ENCODE results near the gene CASP14. TPM values are rescaled to one million over a fixed set of nuclear protein-coding genes. Genes with fewer than 3 reads are reported as not detected.

CASP14 gene
- total RNA-seq, 2 experiments from 2014 or later = not detected

GRCh38 chr19:15028490-15028889, 20.8 kb upstream of the CASP14 start:
- no peak overlapping the region for H3K4me3 ChIP-seq (ENCODE audit: low read length)
- H3K4me1 ChIP-seq (ENCODE audit: insufficient read depth, low read length) = no peaks in the 10 kb centered on the region
- ChIA-PET POLR2A (no interaction called here), CTCF (no interaction called here)
- Mint-ChIP-seq H3K9me3 (no peaks in the 10 kb centered on the region), H3K27me3 (peaks cover 29% of the 10 kb centered on the region), H3K27ac (no peak overlapping the region), H3K36me3 (ENCODE audit: low read depth) (no peaks in the 10 kb centered on the region), H3K4me1 (ENCODE audit: low read depth) (no peaks in the 10 kb centered on the region), H3K4me3 (no peak overlapping the region)
- DNase-seq (no peak), ATAC-seq (ENCODE audit: poor library complexity) (no peak)
- no peaks in the 10 kb centered on the region for H3K36me3 ChIP-seq (ENCODE audit: insufficient read depth, low read length)
- H3K9me3 ChIP-seq (ENCODE audit: control insufficient read depth in 1 of 2, insufficient read depth in 1 of 2, low read length in 2 of 2) = no peaks in the 10 kb centered on the region
- H3K27me3 ChIP-seq (ENCODE audit: control insufficient read depth in 1 of 2, insufficient read depth in 2 of 2, low read length in 2 of 2) = peaks cover 4 to 5% of the 10 kb centered on the region in 2 experiments
- intact Hi-C loops (cut with DNase I, micrococcal nuclease) = no loop called here
- no peak for TF ChIP-seq CTCF (IDR thresholded peaks at IDR 0.05)
- no peak overlapping the region for H3K27ac ChIP-seq (ENCODE audit: low read depth in 1 of 2, low read length in 2 of 2)

GRCh38 chr19:15031675-15032074, 17.6 kb upstream of the CASP14 start:
- no peak overlapping the region for H3K4me3 Mint-ChIP-seq
- CTCF ChIA-PET = interaction anchor here (0.5 kb wide), 1 partner anchor 60 kb away, joined by 5 read pairs; no protein-coding TSS in a partner anchor
- no peak for ATAC-seq (ENCODE audit: poor library complexity)

GRCh38 chr19:15035795-15036311, 13.4 kb upstream of the CASP14 start:
- Histone ChIP-seq H3K27ac (ENCODE audit: low read depth in 1 of 2, low read length in 2 of 2) (no peak overlapping the region), H3K27me3 (ENCODE audit: control insufficient read depth in 1 of 2, insufficient read depth in 2 of 2, low read length in 2 of 2) (peaks cover 11 to 20% of the 10 kb centered on the region in 2 experiments), H3K9me3 (ENCODE audit: control insufficient read depth in 1 of 2, insufficient read depth in 1 of 2, low read length in 2 of 2) (no peaks in the 10 kb centered on the region), H3K4me3 (ENCODE audit: low read length) (no peak overlapping the region), H3K4me1 (ENCODE audit: insufficient read depth, low read length) (no peaks in the 10 kb centered on the region), H3K36me3 (ENCODE audit: insufficient read depth, low read length) (no peaks in the 10 kb centered on the region)
- Mint-ChIP-seq H3K36me3 (ENCODE audit: low read depth) (no peaks in the 10 kb centered on the region), H3K27me3 (peaks cover 50% of the 10 kb centered on the region), H3K27ac (no peak overlapping the region), H3K4me3 (no peak overlapping the region), H3K9me3 (no peaks in the 10 kb centered on the region), H3K4me1 (ENCODE audit: low read depth) (no peaks in the 10 kb centered on the region)
- CTCF ChIA-PET = no interaction called here
- ATAC-seq (ENCODE audit: poor library complexity) (no peak), DNase-seq (no peak)
- intact Hi-C loops (cut with DNase I, micrococcal nuclease) = no loop called here
- POLR2A ChIA-PET = no interaction called here
- TF ChIP-seq CTCF (IDR thresholded peaks at IDR 0.05) = no peak

More at GRCh38 chr19:15031675-15032074, 17.6 kb upstream of the CASP14 start:
- Histone ChIP-seq H3K9me3 (ENCODE audit: control insufficient read depth in 1 of 2, insufficient read depth in 1 of 2, low read length in 2 of 2) (no peaks in the 10 kb centered on the region), H3K36me3 (ENCODE audit: insufficient read depth, low read length) (no peaks in the 10 kb centered on the region), H3K27me3 (ENCODE audit: control insufficient read depth in 1 of 2, insufficient read depth in 2 of 2, low read length in 2 of 2) (peaks cover 5 to 11% of the 10 kb centered on the region in 2 experiments), H3K4me1 (ENCODE audit: insufficient read depth, low read length) (no peaks in the 10 kb centered on the region), H3K27ac (ENCODE audit: low read depth in 1 of 2, low read length in 2 of 2) (no peak overlapping the region), H3K4me3 (ENCODE audit: low read length) (no peak overlapping the region)
- H3K27me3 Mint-ChIP-seq = peaks cover 47% of the 10 kb centered on the region
- no peaks in the 10 kb centered on the region for H3K4me1 Mint-ChIP-seq (ENCODE audit: low read depth)
- no peak overlapping the region for H3K27ac Mint-ChIP-seq
- H3K9me3 Mint-ChIP-seq = no peaks in the 10 kb centered on the region
- POLR2A ChIA-PET = no interaction called here
- TF ChIP-seq CTCF (IDR thresholded peaks at IDR 0.05) = no peak
- intact Hi-C loops (cut with DNase I, micrococcal nuclease) = no loop called here
- H3K36me3 Mint-ChIP-seq (ENCODE audit: low read depth) = no peaks in the 10 kb centered on the region
- no peak for DNase-seq

Measured in CD4-positive, alpha-beta T cell (primary cell).